Trophoblast cell (in vitro differentiated cells and primary cell): ENCODE results near the gene C16orf96.

Experiments
- DNase-seq, 2 donors: peaks; one replicate each; pipeline ENCODE4 v3.0.0-alpha.2; 2016
- H2AFZ ChIP-seq: 2 replicates; pipeline ENCODE4 v1.6.1; 2013; ENCODE audit warnings: low read length, moderate library complexity, mild to moderate bottlenecking; ENCODE audit not compliant: insufficient read depth, poor library complexity
- H2AK5ac ChIP-seq: 2 replicates; pipeline ENCODE4 v1.6.1; 2013; ENCODE audit warnings: mild to moderate bottlenecking, low read length
- H2BK120ac ChIP-seq: 2 replicates; pipeline ENCODE4 v1.6.1; 2013; ENCODE audit warnings: low read length, mild to moderate bottlenecking, moderate library complexity; ENCODE audit not compliant: insufficient read depth, poor library complexity
- H2BK12ac ChIP-seq: 2 replicates; pipeline ENCODE4 v1.6.1; 2013; ENCODE audit warnings: mild to moderate bottlenecking, low read length, moderate library complexity
- H2BK5ac ChIP-seq: 2 replicates; pipeline ENCODE4 v1.6.1; 2013; ENCODE audit warnings: low read length, low read depth, moderate library complexity, mild to moderate bottlenecking; ENCODE audit not compliant: poor library complexity
- H3K14ac ChIP-seq: 2 replicates; pipeline ENCODE4 v1.6.1; 2013; ENCODE audit warnings: mild to moderate bottlenecking, low read length
- H3K18ac ChIP-seq: 2 replicates; pipeline ENCODE4 v1.6.1; 2013; ENCODE audit warnings: mild to moderate bottlenecking, low read length
- H3K23ac ChIP-seq: 2 replicates; pipeline ENCODE4 v1.6.1; 2013; ENCODE audit warnings: low read length
- H3K27ac ChIP-seq: 2 replicates; pipeline ENCODE4 v1.5.1; 2013; ENCODE audit warnings: low read depth, mild to moderate bottlenecking, inconsistent platforms, low read length, moderate library complexity
- H3K27me3 ChIP-seq: 2 replicates; pipeline ENCODE4 v1.6.1; 2013; ENCODE audit warnings: inconsistent platforms, mild to moderate bottlenecking, low read length, moderate library complexity; ENCODE audit not compliant: insufficient read depth
- H3K36me3 ChIP-seq, 2 experiments: 1 replicate in 1 of 2; 2 replicates in 1 of 2; pipeline ENCODE4 v1.6.1; 2013; ENCODE audit warnings: low read length in 2 of 2, mild to moderate bottlenecking in 2 of 2, moderate library complexity in 1 of 2; ENCODE audit not compliant: insufficient read depth in 2 of 2, control insufficient read depth in 1 of 2
- H3K4ac ChIP-seq: 2 replicates; pipeline ENCODE4 v1.6.1; 2013; ENCODE audit warnings: low read depth, mild to moderate bottlenecking, low read length, moderate library complexity
- H3K4me1 ChIP-seq, 2 experiments: 1 replicate in 1 of 2; 2 replicates in 1 of 2; pipeline ENCODE4 v1.6.1; 2013; ENCODE audit warnings: low read length in 2 of 2, mild to moderate bottlenecking in 2 of 2, moderate library complexity in 1 of 2; ENCODE audit not compliant: insufficient read depth in 2 of 2, control insufficient read depth in 1 of 2
- H3K4me2 ChIP-seq: 2 replicates; pipeline ENCODE4 v1.6.1; 2013; ENCODE audit warnings: inconsistent platforms, mild to moderate bottlenecking, low read length, moderate library complexity
- H3K4me3 ChIP-seq: 2 replicates; pipeline ENCODE4 v1.5.1; 2013; ENCODE audit warnings: mild to moderate bottlenecking, low read depth, low read length, inconsistent platforms
- H3K79me1 ChIP-seq: one replicate; pipeline ENCODE4 v1.6.1; 2013; ENCODE audit warnings: low read length
- H3K79me2 ChIP-seq: 2 replicates; pipeline ENCODE4 v1.6.1; 2013; ENCODE audit warnings: low read length, mild to moderate bottlenecking; ENCODE audit not compliant: control insufficient read depth, insufficient read depth, poor library complexity
- H3K9ac ChIP-seq: 2 replicates; pipeline ENCODE4 v1.6.1; 2013; ENCODE audit warnings: mild to moderate bottlenecking, low read length
- H3K9me3 ChIP-seq: 2 replicates; pipeline ENCODE4 v1.6.1; 2013; ENCODE audit warnings: low read depth, mild to moderate bottlenecking, control low read depth, inconsistent platforms, low read length; ENCODE audit not compliant: insufficient read depth
- H4K12ac ChIP-seq: 2 replicates; pipeline ENCODE4 v1.6.1; 2013; ENCODE audit warnings: low read depth, mild to moderate bottlenecking, low read length, moderate library complexity
- H4K8ac ChIP-seq: 2 replicates; pipeline ENCODE4 v1.6.1; 2013; ENCODE audit warnings: low read depth, mild to moderate bottlenecking, low read length, moderate library complexity
- H4K91ac ChIP-seq: one replicate; pipeline ENCODE4 v1.6.1; 2013; ENCODE audit warnings: low read depth, mild to moderate bottlenecking, low read length, moderate library complexity
- WGBS: extraction: QIAGEN DNeasy Blood & Tissue Kit; methylation state at CpG from one replicate; pipeline ENCODE4 v1.1.7; 2013; ENCODE audit warnings: missing lambda C conversion rate; ENCODE audit not compliant: insufficient read length, insufficient coverage; ENCODE audit errors: extremely low coverage; 5-methylcytosine and 5-hydroxymethylcytosine counted together

Gene C16orf96

DNA sequence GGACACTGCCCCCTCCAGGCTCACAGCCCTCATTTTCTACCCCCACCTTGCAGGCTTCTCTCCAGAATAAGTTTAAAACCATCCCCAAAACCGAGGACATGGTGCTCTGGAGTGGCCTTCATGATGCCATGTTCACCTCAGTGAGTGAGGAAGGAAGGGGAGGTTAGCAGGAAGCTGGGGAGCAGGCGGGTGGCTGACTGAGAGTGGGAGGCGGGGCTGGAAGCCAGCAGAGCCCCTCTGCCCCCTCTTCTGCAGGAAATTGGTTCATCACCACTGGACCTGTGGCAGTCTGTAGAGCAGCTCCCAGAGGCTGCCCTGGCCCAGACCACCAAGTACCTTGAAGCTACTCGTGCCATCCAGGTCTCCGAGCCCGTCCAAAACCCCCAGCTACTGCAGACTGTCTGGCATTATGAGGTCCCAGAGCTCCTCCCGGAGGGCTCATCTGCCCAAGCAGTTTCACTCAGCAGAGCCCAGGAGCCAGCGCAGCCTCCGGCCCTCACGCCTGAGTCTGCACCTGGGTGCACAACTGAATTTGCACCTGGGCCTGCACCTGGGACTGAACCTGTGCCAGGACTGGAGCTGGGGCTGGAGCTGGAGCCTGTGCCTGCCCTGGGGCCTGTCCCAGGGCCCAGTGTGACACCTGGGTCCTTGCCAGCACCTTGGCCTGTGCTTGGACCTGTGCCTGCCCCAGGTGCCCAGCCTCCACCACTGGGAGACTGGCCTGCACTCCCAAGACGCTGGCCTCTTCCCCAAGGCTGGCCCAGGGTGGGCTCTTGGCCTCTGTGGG is 19.0 kb downstream of the C16orf96 start:
- Histone ChIP-seq H4K91ac (no peak overlapping the region), H2AFZ (no peak overlapping the region), H3K79me2 (no peaks in the 10 kb centered on the region), H3K27ac (no peak overlapping the region), H3K23ac (no peak overlapping the region), H2BK120ac (no peak overlapping the region), H3K36me3 (no peaks in the 10 kb centered on the region), H3K79me1 (no peaks in the 10 kb centered on the region), H3K4me2 (no peak overlapping the region), H2AK5ac (no peak overlapping the region), H3K9ac (no peak overlapping the region), H3K9me3 (peaks cover 2% of the 10 kb centered on the region), H3K14ac (no peak overlapping the region), H3K4me3 (no peak overlapping the region), H4K12ac (no peak overlapping the region), H2BK5ac (no peak overlapping the region), H3K4me1 (no peaks in the 10 kb centered on the region), H3K4ac (no peak overlapping the region), H3K18ac (no peak overlapping the region), H2BK12ac (no peak overlapping the region), H4K8ac (no peak overlapping the region), H3K27me3 (no peaks in the 10 kb centered on the region)
- no CpG with 5 or more reads among the region's 11 CpGs for WGBS
- no peak for DNase-seq

DNA sequence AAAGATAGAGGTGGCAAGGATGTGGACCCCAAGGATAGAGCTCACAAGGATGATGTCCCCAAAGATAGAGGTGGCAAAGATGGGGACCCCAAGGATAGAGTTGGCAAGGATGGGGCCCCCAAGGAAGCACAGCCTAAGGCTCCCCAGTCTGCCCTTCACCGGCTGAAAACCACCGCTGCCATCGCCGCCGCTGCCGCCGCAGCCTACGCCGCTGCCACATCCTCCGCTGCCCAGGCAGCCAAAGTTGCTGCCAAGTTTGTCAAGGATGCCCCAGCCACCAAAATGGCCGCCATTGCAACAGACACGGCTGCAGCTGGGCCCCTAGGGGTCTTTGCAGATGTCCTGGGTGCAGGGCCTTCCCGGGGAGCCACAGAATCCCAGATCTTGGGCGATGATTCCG is 19.9 kb downstream of the C16orf96 start:
- no peak overlapping the region for H3K14ac ChIP-seq
- peaks cover 2% of the 10 kb centered on the region for H3K9me3 ChIP-seq
- H3K36me3 ChIP-seq: no peaks in the 10 kb centered on the region
- no peak overlapping the region for H2BK5ac ChIP-seq
- H4K8ac ChIP-seq: no peak overlapping the region
- no peak overlapping the region for H3K4me3 ChIP-seq
- no peak overlapping the region for H3K27ac ChIP-seq
- H2BK120ac ChIP-seq: no peak overlapping the region
- no peaks in the 10 kb centered on the region for H3K79me1 ChIP-seq
- no peak overlapping the region for H3K9ac ChIP-seq
- H3K4me1 ChIP-seq: no peaks in the 10 kb centered on the region
- H2AFZ ChIP-seq: no peak overlapping the region
- no peak overlapping the region for H4K91ac ChIP-seq
- H4K12ac ChIP-seq: no peak overlapping the region
- H3K4me2 ChIP-seq: no peak overlapping the region
- WGBS: no CpG with 5 or more reads among the region's 15 CpGs
- no peak overlapping the region for H3K18ac ChIP-seq
- no peaks in the 10 kb centered on the region for H3K79me2 ChIP-seq
- no peak for DNase-seq
- no peaks in the 10 kb centered on the region for H3K27me3 ChIP-seq
- H3K23ac ChIP-seq: no peak overlapping the region
- H2BK12ac ChIP-seq: no peak overlapping the region
- H3K4ac ChIP-seq: no peak overlapping the region
- H2AK5ac ChIP-seq: no peak overlapping the region

DNA sequence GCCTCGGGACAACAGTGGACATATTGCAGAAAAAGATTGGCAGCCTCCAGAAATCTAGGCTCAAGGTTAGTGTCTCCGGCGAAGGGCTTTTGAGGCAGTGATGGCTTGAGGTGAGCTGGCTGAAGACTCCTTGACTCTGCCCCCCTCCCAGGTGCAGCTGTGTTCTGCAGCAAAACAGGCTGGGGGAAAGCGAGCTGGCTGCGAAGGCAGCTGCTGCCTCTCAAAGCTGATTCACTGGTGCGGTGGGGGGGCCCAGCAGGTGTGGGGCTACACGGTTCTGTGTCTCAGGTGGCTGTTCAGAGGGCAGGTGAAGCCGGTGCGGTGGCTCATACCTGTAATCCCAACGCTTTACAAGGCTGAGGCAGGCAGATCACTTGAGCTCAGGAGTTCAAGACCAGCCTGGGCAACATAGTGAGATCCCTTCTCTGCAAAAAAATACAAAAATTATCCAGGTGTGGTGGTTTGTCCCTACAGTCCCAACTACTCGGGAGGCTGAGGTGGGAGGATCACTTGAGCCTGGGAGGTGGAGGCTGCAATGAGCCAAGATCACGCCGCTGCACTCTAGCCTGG is 22.9 kb downstream of the C16orf96 start:
- Histone ChIP-seq H3K9ac (no peak overlapping the region), H3K4me3 (no peak overlapping the region), H4K12ac (no peak overlapping the region), H3K14ac (no peak overlapping the region), H3K9me3 (peaks cover 2% of the 10 kb centered on the region), H3K79me1 (no peaks in the 10 kb centered on the region), H2BK120ac (no peak overlapping the region), H3K36me3 (no peaks in the 10 kb centered on the region), H2BK5ac (no peak overlapping the region), H3K23ac (no peak overlapping the region), H4K91ac (no peak overlapping the region), H3K4me2 (no peak overlapping the region), H3K18ac (no peak overlapping the region), H3K27me3 (no peaks in the 10 kb centered on the region), H2BK12ac (no peak overlapping the region), H4K8ac (no peak overlapping the region), H3K4ac (no peak overlapping the region), H3K4me1 (no peaks in the 10 kb centered on the region), H3K79me2 (no peaks in the 10 kb centered on the region), H2AFZ (no peak overlapping the region), H3K27ac (no peak overlapping the region), H2AK5ac (no peak overlapping the region)
- WGBS: no CpG with 5 or more reads among the region's 13 CpGs
- DNase-seq: no peak

DNA sequence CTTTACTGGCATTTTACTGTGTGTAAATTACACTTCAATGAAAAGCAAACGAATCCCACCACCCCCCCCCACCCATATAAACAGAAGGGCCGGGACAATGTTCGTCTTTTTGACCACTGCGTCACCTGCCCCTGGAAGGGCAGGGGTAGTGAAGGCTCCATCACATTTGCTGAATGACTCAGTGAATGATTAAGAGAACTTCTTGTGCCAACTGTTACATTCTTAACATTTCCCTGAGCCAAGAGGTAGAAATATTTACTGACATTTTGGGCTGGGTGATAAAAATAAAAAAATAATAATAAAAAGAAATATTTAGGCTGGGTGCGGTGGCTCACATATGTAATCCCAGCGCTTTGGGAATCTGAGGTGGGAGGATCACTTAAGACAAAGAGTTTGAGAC is 24.1 kb downstream of the C16orf96 start:
- no peaks in the 10 kb centered on the region for H3K27me3 ChIP-seq
- H2AFZ ChIP-seq: no peak overlapping the region
- no peaks in the 10 kb centered on the region for H3K36me3 ChIP-seq
- H2BK5ac ChIP-seq: no peak overlapping the region
- H3K4me3 ChIP-seq: no peak overlapping the region
- no CpG with 5 or more reads among the region's 6 CpGs for WGBS
- no peak overlapping the region for H3K27ac ChIP-seq
- no peaks in the 10 kb centered on the region for H3K79me1 ChIP-seq
- no peak overlapping the region for H3K18ac ChIP-seq
- no peak overlapping the region for H3K4me2 ChIP-seq
- DNase-seq: no peak
- no peak overlapping the region for H2BK120ac ChIP-seq
- H3K79me2 ChIP-seq: no peaks in the 10 kb centered on the region
- H3K4me1 ChIP-seq: no peaks in the 10 kb centered on the region
- no peak overlapping the region for H3K9ac ChIP-seq
- no peak overlapping the region for H4K8ac ChIP-seq
- H2BK12ac ChIP-seq: no peak overlapping the region
- H3K14ac ChIP-seq: no peak overlapping the region
- no peak overlapping the region for H2AK5ac ChIP-seq
- no peak overlapping the region for H3K4ac ChIP-seq
- H4K12ac ChIP-seq: no peak overlapping the region
- no peaks in the 10 kb centered on the region for H3K9me3 ChIP-seq
- no peak overlapping the region for H3K23ac ChIP-seq
- no peak overlapping the region for H4K91ac ChIP-seq
